Iris pigment epithelial cell (primary cell): ENCODE measurements around the gene MTRR.

Experiments used
- DNase-seq: peaks from one replicate; pipeline ENCODE4 v3.0.0-alpha.2; 2011; ENCODE audit warnings: low read depth

The MTRR gene

DNA sequence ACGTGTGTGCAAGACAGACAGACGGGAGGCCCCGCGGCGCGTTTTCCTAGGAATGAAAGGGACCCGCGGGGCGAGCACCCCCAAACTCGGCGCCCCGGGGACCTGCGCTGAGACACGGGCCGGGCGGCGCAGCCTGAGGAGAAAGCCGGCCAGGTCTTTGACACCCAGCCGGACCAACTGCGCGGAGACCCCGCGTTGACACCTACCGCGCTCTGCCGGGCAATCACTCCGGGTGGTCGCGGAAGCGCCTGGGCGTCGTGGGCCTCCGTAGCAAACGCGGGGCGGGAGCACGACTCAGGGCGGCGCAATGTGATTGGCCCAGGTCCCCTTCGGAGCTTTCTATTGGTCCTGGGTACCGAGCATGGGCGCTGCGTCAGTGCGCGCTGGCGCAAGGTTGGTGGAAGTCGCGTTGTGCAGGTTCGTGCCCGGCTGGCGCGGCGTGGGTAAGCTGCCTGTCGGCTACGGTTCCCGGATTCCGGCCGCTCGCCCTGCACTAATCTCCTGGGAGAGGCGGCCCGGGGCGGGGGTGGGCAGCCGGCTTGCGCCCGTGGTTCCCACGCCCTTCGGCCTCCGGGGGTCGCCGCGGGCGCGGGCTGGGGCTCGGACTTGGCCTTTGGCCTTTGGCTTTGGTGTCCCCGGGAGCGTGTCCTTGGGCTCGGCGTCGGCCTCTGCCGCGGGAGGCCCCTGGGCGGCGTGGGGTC is at the start of gene MTRR, which contains the start of gene FASTKD3:
Gene MTRR (plus strand): TSS at position 376 of the 701 bp plus-strand sequence. CDS start 1,647 bp downstream, outside the sequence.
Gene FASTKD3 (minus strand): TSS at position 259 of the 701 bp plus-strand sequence. CDS start 948 bp downstream, outside the sequence.
- DNase-seq, result peak; percentile 94

DNA sequence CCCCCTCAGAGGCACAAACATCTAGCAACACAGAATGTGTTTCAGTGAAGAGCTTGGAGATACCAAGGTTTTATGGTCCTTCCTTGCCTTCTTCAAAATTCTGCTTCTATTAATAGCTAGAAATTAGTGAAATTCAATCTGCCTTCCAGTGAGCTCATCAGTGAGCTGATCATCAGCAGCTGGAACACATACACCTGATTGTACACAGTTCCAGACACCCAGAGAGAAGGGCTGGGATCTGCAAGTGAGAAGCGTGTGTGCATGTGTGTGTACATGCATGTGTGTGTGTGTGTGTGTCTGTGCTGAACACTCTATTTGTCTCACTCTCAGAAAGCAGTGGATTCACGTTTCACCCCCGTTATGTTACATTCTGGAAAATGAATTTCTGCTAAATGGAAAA is 46.5 kb upstream of the MTRR start:
- no peak for DNase-seq

DNA sequence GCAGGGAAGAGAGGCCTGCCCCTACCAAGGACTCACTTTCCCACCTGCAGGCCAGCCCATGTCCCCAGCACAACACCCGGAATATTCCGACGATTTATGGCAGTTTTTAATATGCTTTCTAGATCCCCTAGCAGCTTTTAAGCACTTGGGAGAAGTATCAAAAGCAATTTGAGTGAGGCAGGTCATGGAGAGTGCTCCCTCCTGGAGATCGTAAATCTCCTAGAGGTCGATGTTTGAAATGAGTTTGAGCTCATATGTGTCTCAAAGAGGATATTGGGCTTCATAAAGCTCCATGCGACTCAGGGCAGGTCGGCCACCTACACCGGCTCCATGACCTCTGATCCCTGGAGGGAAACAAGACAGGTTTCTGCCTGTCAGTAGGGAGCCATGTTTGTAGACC is 45.4 kb upstream of the MTRR start:
- DNase-seq, result no peak

DNA sequence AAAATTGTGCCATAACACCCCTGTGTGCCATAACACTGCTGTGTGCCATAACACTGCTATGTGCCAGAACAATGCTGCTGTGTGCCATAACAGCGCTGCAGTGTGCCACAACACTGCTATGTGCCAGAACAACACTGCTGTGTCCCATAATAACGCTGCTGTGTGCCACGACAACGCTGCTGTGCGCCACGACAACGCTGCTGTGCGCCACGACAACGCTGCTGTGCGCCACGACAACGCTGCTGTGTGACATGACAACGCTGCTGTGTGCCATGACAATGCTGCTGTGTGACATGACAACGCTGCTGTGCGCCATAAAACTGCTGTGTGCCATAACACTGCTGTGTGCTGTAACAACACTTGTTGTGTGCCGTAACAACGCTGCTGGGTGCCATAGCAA is 44.0 kb upstream of the MTRR start:
- no peak for DNase-seq

DNA sequence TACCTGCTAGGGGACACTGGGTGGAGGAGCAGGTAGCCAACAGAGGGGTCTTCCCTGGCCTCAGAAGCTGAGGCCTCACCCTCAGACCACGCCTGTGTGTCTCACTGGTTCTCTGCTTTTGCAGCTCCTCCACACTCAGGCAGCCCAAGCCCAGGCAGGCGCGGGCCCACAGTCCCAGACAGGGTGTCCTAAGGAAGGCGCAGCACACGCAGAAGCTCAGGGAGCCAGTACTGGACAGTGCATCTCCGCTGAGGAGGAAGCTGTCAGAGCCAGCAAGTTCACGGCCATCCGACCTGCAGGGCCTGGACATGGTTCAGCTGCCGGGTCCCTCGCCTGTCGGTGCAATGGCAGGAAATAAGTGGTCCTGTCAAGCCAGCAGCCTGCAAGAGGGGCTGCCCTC is 43.3 kb upstream of the MTRR start:
- no peak for DNase-seq

DNA sequence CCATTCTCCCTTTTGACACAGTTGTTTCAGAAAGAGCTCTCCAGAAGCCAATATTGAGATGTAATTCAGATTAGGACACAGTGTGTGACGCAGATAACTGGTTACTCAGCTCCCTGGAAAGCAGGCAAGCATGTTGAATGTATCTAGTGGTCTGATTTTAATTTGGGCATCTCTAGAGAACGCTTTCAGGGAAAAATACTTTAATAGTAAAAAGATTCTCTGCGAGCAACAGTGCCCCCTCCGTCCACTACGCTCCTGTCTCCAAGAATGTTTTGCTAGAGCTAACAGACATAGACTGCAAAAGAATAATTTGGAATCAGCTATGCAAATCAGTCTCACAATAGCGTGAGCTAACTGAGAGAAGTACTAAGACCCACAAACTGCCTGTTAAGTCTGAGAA is 41.3 kb upstream of the MTRR start:
- DNase-seq, result no peak

DNA sequence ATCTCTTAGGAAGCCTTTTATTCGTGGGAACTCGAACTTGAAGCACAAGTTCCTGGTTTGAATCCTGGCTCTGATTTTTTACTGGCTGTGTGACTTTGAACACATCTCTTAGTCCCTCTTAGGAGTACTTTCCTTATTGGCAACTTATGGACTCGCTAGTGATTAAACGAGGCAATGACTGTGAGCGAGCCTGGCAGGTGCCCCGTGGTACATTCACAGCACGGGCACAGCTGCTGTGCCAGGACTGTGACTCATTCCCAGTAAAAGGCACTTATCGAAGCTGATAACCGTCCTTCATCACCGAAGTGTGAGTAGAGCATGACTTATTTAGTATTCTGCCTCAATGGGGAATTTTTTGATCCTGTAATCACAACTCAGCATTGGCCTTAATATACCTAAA is 40.7 kb upstream of the MTRR start:
- DNase-seq, result no peak

DNA sequence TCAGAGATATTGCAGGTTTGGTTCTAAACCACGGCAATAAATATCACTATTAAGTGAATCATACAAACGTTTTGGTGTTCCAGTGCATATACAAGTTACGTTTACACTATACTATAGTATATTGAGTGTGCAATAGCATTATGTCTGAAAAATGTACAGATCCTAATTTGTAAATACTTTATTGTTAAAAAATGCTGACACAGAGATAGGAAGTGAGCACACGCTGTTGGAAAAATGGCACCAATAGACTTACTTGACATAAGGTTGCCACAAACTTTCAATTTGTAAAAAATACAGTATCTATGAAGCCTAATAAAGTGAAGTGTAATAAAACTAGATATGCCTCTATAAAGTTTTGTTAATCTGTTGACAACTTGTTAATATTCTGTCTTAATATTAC is 34.0 kb upstream of the MTRR start:
- no peak for DNase-seq

DNA sequence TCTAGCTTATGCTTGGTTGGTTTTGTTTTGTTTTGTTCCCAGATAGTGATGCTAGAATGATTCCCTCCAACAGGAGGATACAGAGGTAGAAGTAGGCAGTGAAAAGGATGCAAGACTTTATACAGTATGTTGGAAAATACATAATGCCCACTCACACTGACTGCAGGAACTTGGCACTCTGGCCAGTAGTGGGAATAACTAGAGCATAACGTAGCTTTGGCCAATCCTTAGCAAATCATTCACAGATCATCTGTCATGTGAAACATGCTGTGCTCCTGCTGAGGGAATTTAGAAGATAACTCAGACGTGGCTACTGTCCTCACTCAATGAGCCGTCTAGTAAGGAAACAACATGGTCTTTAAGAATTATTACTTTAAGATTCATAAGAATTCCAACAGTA is 31.5 kb upstream of the MTRR start:
- no peak for DNase-seq

DNA sequence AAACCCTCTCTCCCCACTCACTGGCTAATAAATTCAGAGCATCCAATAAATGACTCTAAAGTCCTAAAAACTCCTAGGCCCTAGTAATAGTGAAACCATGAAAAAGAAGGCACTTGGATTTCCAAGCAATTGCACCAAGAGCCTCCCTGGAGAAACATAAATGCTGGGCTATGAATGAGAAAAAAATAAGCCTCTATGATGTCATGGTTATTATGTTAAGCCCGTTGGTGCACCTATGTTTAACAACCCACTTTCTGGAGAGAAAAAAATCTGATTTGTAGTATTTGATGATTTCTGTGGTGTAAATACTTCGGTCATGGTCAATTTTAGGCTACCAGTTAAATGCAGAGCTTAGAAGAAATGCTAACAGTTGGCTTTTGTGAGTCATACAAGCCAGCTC is 26.4 kb upstream of the MTRR start:
- no peak for DNase-seq

DNA sequence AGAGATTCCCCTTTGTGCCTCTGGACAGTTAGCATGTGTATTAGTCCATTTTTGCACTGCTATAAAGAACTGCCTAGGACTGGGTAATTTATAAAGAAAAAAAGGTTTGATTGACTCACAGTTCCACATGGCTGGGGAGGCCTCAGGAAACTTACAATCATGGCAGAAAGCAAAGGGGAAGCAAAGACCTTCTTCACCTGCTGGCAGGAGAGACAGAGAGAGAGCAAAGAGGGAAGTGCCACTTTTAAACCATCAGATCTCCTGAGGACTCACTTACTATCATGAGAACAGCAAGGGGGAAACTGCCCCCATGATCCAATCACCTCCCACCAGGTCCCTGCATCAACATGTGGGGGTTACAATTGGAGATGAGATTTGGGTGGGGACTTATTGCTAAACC is 24.0 kb upstream of the MTRR start:
- no peak for DNase-seq

DNA sequence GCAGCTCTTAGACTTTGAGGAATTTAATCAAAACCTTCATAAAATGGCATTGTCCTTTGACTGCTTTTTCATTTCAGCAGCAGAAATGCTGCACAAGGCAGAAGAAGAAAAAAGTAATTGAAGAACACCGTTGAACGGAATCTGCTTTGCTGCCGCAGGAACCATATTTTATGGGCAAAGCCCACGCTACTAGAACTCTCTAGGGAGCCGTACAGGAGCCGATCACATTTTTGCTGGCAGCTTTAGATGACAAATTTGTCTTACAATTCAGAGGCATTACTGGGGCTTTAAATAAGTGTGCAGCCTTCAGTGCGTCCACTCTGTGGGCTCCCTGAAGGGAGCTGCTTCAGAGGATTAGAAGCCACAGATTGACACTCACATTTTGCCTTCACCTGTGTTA is 23.4 kb upstream of the MTRR start:
- no peak for DNase-seq

DNA sequence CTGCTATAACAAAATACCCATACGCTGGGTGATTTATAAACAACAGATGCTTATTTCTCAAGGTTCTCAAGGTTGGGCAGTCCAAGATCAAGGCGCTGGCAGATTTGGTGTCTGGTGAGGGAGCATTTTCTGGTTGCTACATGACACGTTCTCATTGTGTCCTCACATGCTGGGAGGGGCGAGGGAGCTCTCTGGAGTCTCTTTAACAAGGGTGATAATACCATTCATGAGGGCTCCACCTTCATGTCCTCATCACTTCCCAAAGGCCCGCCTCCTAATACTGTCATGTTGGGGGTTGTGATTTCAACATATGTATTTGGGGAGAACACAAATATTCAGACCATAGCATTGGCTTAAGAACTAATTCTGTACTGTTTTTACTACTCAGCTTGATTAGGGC is 22.6 kb upstream of the MTRR start:
- DNase-seq, result no peak

DNA sequence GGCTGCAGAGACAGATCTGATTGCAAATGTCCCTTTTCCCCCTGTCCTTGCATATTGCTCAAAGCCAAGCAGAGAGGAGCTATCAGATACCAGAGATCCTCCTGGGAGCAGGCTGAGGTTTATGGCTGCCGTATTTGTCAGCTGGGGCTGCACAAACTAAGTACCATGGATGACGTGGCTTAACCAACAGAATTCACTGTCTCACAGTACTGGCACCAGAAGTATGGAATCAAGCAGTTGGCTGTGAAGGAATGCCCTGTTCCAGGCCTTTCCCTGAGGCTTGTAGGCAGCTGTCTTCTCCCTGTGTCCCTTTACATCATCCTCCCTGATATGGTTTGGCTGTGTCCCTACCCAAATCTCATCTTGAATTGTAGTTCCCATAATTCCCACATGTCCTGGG is 20.7 kb upstream of the MTRR start:
- no peak for DNase-seq

DNA sequence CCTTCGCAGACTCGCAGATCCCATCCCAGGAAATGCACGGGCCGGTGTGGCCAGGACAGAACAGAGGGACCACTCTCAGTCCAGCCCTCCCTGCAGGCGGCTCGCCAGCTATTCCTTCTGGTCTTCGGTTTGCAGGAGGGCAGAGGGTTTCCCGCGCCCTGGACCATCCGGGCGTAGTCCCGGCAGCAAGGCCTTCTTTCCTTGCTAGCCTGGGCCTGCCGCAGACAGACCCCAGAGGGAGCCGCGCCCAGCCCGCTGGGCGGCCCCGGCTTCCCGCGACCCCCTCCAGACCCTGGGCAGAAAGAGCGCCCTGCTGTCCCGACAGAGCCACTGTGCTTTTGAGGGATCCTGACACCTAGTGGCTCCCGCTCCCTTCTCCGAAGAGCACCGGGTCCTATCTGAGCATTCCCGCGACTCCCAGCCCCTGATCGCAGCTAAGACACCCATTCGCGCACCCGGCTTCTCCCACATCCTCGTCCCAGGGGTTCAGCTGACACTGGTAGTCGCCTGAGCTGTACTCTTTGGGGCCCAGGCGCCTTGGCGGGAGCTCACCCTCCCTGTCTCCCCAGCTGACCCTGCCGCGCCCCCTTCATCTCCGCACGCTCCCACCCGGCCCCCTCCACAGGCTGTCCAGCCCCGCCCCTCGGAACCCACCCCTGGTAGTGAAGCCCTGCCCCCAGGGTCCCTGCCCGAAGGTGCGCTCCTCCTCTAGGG is 19.1 kb upstream of the MTRR start:
- DNase-seq, result no peak

DNA sequence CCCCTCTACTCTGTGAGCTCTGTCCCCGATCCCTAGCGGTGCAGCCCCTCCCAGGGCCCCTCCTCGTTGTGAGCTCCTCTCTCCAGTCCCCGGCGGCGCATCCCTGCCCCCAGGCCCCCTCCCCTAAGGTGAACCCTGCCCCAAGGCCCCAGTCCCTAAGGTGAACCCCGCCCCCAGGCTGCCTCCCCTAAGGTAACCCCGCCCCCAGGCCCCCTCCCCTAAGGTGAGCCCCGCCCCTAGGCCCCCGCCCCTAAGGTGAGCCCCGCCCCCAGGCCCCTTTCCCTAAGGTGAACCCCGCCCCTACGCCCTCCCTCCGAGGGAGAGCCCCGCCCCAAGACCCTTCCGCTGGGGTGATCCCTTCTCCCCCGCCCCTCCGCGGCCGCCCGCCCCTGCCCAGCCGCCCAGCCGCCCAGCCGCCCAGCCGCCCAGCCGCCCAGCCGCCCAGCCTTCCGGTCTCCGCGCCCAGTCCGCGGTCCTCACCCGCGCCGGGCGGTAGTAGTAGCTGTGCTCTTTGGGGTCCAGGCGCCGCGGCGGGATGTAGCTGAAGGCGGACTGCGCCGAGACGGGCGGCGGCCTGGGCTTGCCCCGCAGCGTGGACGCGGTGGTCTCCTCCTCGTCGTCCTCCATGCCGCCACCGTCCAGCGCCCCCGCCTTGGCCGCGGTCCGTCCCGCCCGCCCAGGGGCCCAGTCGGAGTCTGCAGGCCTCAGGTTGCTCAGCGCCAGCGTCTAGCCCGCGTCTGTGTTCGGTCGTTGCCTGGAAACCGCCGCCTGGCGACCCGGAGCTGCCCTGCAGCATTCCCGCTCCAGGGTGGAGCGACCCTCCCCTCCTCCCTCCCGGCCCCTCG is 18.3 kb upstream of the MTRR start, which contains the start of gene CFAP90:
Gene CFAP90 (minus strand): TSS at position 739 of the 845 bp plus-strand sequence. CDS start 112 bp downstream, at position 627.
- peak; percentile 57 for DNase-seq

DNA sequence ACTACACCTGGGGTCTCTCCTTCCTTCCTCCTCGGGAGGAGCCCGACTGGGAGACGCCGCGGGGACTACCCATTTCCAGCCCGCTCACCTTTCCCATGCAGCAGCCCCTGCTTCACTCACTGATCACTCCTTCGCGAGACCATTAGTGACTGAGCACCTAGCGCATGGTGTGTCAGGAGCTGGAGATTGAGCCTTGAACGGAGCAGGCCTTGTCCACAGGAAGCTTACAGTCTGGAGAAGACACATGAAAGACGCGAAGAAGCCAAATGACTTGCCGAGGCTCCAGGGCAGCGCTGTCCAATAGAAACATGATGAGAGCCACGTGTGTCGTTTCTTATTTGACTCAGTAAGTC is 17.7 kb upstream of the MTRR start:
- DNase-seq, result no peak

DNA sequence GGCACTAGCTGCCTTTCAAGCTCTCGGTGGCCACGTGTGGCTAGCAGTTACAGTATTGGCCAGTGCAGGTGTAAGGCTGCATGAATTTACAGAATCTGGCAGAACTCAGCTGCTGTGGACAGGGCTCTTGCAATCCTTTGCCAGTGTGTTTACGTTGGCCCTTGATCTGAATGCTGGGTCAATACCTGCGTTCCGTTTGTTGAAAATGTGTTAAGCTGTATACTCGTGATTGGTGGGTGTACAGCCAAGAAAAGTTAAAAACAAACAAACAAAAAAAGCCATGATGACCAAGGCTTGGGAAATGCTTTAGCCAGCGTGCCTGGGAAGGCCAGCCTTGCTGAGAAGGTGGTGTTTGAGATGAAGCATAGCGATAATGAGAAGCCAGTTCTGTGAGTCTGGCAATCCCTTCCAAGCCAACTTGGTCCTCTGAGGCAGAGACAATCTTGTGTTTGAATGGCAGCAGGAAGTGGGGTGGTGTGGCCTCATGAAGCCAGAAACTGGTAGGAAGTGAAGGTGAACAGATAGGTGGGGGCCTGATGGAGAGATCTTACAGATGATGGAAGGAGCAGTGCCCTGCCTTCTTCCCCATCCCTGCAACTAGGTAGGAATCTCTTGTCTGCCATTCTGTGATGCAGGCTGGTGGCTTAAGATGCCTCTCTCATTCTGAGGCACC is 17.2 kb upstream of the MTRR start:
- no peak for DNase-seq

DNA sequence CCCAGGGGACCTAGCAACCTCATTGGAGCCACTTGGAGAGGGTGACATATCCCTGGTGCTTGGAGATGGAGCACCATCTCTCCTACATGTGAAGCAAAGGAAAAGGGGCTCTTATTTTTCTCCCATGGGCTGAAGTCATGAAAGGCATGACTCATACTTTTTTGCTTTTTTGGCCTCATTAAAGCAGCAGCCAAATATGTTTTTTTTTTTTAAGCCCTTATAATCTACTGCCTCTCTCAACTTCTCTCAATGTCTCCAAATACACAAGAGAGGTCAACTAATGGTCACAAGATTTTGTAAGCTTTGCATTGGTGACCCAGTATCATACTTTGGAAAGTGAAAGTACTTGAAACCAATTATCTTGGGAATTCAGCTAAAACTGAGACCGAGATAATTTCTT is 16.4 kb upstream of the MTRR start:
- DNase-seq, result peak; percentile 67

DNA sequence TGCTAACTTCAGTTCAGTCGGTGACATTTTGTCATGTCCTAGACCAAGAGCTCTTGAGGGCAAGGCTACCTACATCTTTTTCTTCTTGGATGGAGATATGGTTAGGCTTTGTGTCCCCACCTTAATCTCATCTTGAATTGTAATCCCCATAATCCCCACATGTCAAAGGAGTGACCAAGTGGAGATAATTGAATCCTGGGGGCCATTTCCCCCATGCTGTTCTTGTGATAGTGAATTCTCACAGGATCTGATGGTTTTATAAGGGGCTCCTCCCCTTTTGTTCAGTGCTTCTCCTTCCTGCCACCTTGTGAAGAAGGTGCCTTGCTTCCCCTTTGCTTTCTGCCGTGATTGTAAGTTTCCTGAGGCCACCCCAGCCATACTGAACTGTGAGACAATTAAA is 16.0 kb upstream of the MTRR start:
- DNase-seq, result no peak

DNA sequence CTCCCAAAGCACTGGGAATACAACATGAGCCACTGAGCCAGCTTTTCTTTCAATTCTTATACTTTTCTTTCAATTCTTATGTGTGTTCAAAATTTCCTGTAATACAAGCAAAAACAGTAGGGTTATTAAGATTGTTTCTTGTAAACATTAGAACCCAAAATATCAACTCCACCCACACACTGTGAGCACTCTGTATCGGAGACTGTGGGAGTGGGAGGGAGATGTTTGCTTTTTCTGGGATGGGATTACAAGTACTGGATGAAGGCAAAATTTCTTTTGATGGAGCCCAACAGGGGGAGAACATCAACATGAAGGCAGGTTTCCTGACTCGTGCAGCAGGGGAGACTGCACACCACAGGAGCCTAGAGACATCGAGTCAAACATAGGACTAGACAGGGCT is 13.3 kb upstream of the MTRR start:
- no peak for DNase-seq

DNA sequence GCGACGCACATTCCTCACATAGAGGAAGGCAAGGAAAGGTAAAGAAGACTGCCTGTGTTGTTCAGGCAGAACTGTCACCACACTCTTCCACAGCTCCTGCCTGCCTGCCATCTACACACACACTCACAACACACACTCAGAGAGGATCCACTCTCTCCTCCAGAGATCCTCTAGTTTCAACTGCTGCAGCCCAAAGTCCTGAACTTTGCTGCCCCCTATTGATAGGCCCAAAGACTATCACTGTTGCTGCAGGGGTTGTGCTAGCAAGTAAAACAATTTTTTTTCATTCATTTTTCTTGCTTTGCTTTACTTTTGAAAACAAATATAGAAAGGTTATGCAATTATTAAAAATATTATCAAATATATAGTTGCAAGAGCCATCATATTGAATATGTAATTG is 12.1 kb upstream of the MTRR start:
- DNase-seq, result peak; percentile 72
